ENCODE data around the gene ARMCX6.

DNA sequence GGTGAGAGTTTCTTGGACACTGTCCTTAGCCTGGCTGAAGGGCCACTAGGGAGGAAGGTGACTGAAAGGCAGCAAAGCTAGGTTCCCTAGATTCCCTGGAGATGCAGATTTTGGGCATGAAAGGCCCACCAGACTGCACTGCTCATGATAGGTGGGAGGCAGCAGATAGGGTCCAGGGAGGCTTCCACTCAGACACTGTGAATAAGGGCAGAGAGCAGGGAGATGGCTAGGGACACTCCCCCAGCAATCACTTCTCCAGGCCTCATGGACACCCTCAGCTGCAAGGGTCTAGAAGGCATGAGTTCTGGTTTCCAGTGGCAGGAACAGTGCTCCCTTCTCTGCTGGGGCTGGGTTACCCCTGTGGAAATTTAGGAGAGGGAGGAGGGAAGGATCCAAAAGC, 21.8 kb upstream of the ARMCX6 start:
- TF ChIP-seq, protein P1, sequence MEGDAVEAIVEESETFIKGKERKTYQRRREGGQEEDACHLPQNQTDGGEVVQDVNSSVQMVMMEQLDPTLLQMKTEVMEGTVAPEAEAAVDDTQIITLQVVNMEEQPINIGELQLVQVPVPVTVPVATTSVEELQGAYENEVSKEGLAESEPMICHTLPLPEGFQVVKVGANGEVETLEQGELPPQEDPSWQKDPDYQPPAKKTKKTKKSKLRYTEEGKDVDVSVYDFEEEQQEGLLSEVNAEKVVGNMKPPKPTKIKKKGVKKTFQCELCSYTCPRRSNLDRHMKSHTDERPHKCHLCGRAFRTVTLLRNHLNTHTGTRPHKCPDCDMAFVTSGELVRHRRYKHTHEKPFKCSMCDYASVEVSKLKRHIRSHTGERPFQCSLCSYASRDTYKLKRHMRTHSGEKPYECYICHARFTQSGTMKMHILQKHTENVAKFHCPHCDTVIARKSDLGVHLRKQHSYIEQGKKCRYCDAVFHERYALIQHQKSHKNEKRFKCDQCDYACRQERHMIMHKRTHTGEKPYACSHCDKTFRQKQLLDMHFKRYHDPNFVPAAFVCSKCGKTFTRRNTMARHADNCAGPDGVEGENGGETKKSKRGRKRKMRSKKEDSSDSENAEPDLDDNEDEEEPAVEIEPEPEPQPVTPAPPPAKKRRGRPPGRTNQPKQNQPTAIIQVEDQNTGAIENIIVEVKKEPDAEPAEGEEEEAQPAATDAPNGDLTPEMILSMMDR (IDR thresholded peaks at IDR 0.05) = no peak
- TF ChIP-seq EP300 (IDR thresholded peaks at IDR 0.05) = no peak
